ENCODE results near the gene VTA1. TPM values are rescaled to one million over a fixed set of nuclear protein-coding genes. Genes with fewer than 3 reads are reported as not detected.
"Not testable (repeated sequence)": the region's sequence is repeated elsewhere in the genome, so short reads cannot be mapped to it uniquely, and the experiment has no call there.

Gene VTA1
- total RNA-seq, 2 experiments from 2014 or later, result 45.0 to 53.6 TPM

GRCh38 chr6:142153196-142153595 lies 6.1 kb downstream of the VTA1 start:
- Mint-ChIP-seq H3K9me3 (no peaks in the 10 kb centered on the region), H3K27ac (no peak overlapping the region), H3K27me3 (no peaks in the 10 kb centered on the region), H3K4me1 (peaks cover 48% of the 10 kb centered on the region), H3K36me3 (ENCODE audit: low read depth) (peaks cover 13% of the 10 kb centered on the region), H3K4me3 (no peak overlapping the region)
- DNase-seq, result no peak
- POLR2A ChIA-PET, result no interaction called here
- CTCF ChIA-PET, result no interaction called here

GRCh38 chr6:142154336-142154735 lies 7.3 kb downstream of the VTA1 start:
- Mint-ChIP-seq H3K27ac (no peak overlapping the region), H3K4me3 (no peak overlapping the region), H3K9me3 (no peaks in the 10 kb centered on the region), H3K27me3 (no peaks in the 10 kb centered on the region), H3K4me1 (peaks cover 38% of the 10 kb centered on the region), H3K36me3 (ENCODE audit: low read depth) (peaks cover 11% of the 10 kb centered on the region)
- CTCF ChIA-PET, result no interaction called here
- DNase-seq, result no peak
- POLR2A ChIA-PET, result no interaction called here

DNA sequence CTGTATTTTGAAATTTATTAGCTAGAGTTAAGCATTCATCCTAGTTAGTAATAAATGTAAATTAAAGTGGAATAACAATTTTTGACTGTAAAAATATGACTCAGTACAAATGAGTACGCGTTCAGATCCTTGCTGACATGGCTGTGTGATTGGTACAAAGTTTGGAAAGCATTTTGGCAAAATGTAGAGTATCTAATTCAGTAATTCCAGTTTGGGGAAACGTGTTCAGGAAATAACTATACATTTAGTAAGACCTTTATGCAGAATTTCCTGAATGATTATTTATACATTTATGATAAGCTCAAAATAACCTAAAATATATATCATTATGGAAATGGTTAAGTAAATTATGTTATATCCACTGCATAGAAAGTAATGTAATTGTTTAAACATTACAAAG lies 8.0 kb downstream of the VTA1 start:
- ChIA-PET CTCF (interaction anchor here (2.7 kb wide), 1 partner anchor 8 kb away, joined by 17 read pairs; the partner anchor contains the start of genes NMBR and VTA1), POLR2A (no interaction called here)
- no peak for DNase-seq
- H3K27ac Mint-ChIP-seq, result no peak overlapping the region
- H3K36me3 Mint-ChIP-seq (ENCODE audit: low read depth), result peaks cover 13% of the 10 kb centered on the region
- H3K4me3 Mint-ChIP-seq, result no peak overlapping the region
- H3K9me3 Mint-ChIP-seq, result no peaks in the 10 kb centered on the region
- H3K27me3 Mint-ChIP-seq, result no peaks in the 10 kb centered on the region
- H3K4me1 Mint-ChIP-seq, result peaks cover 30% of the 10 kb centered on the region

DNA sequence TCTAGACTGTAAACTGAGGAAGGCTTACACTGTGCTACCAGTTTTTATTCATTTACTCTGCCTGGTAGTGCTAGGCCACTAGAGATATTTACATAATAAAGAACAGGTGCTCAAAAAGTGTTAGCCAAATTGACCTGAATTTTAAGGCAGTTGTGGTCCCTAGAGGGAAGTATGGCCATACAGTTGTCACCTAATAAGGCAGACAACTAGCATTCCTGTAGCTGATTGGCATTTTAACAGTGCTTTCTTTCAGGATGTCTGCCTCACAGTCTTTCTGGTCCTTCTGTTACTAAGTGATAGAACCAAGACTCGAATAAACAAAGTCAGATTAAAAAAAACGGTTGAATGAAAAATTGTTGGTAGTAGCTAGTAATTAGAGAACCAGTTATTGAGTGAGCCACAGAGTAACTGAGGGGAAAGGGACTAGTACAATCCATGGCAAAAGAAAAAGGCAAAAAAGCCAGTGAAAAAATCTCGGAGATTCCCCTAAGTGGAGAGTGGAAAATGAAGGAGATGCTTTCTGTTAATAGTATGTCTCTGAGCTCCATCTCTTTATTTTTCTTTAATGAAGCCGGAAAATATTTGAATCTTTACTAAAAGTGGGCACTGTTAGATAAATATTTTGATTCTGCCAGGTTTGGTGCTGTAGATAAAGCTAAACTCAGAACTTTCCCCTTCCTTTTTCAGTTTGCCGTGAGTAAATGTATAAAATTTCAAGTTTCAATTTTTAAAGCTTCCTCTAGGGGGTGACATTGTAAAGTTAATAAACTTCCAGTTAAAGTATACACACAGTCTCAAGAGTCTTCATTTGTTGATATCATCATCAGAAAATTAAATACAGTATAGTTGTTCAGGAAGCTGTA lies 9.1 kb downstream of the VTA1 start:
- ChIA-PET POLR2A (no interaction called here), CTCF (interaction anchor here (0.7 to 2.7 kb wide), 2 partner anchors 9 to 41 kb away, joined by 4 to 17 read pairs; partner anchors contain the start of genes NMBR and VTA1)
- H3K27me3 Mint-ChIP-seq, result no peaks in the 10 kb centered on the region
- peaks cover 4% of the 10 kb centered on the region for H3K36me3 Mint-ChIP-seq (ENCODE audit: low read depth)
- H3K27ac Mint-ChIP-seq, result no peak overlapping the region
- H3K9me3 Mint-ChIP-seq, result no peaks in the 10 kb centered on the region
- no peak overlapping the region for H3K4me3 Mint-ChIP-seq
- no peak for DNase-seq
- peaks cover 21% of the 10 kb centered on the region for H3K4me1 Mint-ChIP-seq

- H3K27ac Mint-ChIP-seq; H3K4me3 Mint-ChIP-seq; H3K27me3 Mint-ChIP-seq; DNase-seq; POLR2A ChIA-PET; H3K36me3 Mint-ChIP-seq (ENCODE audit: low read depth); H3K9me3 Mint-ChIP-seq: not testable (repeated sequence)
- CTCF ChIA-PET, result interaction anchor here (0.7 to 2.7 kb wide), 2 partner anchors 10 to 40 kb away, joined by 4 to 17 read pairs; partner anchors contain the start of genes NMBR and VTA1
- H3K4me1 Mint-ChIP-seq, result peaks cover 19% of the 10 kb centered on the region
These were observed 9.7 kb downstream of the VTA1 start for GRCh38 chr6:142156758-142157068.

GRCh38 chr6:142162780-142163179 lies 15.7 kb downstream of the VTA1 start:
- ChIA-PET CTCF (no interaction called here), POLR2A (no interaction called here)
- Mint-ChIP-seq H3K27ac (no peak overlapping the region), H3K9me3 (no peaks in the 10 kb centered on the region), H3K4me3 (no peak overlapping the region), H3K36me3 (ENCODE audit: low read depth) (peaks cover 8% of the 10 kb centered on the region), H3K27me3 (no peaks in the 10 kb centered on the region), H3K4me1 (peaks cover 2% of the 10 kb centered on the region)
- no peak for DNase-seq

DNA sequence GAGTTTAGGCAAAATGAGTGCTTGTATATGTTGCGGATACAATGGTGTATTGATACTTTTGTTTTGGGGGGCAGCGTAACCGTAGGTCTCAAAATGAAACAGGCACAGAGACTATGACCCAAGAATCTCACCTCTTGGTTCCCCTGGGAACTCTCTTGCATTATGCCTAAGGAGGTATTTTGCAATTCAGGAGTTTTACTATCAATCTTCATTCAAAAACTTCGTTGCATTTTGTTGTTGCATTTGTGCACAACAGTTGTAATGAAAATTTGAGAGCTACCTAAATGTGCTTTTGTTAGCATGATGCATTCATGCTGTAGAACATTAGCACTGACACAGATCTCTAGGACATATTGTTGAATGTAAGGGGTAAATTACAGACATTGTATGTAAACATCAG lies 18.2 kb downstream of the VTA1 start:
- H3K27me3 Mint-ChIP-seq, result no peaks in the 10 kb centered on the region
- H3K4me1 Mint-ChIP-seq, result peaks cover 2% of the 10 kb centered on the region
- H3K27ac Mint-ChIP-seq, result no peak overlapping the region
- H3K9me3 Mint-ChIP-seq, result no peaks in the 10 kb centered on the region
- DNase-seq, result no peak
- POLR2A ChIA-PET, result no interaction called here
- CTCF ChIA-PET, result interaction anchor here (0.6 to 1.4 kb wide), 2 partner anchors 18 to 660 kb away, joined by 3 read pairs; partner anchors contain the start of genes NMBR and VTA1
- H3K4me3 Mint-ChIP-seq, result no peak overlapping the region
- H3K36me3 Mint-ChIP-seq (ENCODE audit: low read depth), result peaks cover 11% of the 10 kb centered on the region

DNA sequence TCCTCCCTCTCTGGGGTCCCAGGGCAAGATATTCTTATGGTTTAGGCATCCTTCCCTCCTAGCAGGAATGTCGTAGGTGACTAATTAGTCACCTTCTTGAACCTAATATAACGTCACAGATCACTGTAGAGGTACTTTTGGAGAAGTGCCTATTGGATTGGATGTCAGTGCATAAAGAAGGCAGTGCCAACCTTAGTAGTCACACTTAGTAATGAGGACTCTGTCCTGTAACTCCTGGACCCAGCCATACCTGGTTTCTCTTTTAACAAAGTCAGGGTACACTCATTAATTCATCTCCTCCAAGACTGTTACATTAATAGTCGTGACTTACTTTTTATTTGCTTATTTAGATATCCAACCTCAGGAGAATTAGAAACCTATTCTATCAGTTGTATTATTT lies 20.0 kb downstream of the VTA1 start:
- peaks cover 2% of the 10 kb centered on the region for H3K4me1 Mint-ChIP-seq
- H3K36me3 Mint-ChIP-seq (ENCODE audit: low read depth), result peaks cover 16% of the 10 kb centered on the region
- ChIA-PET POLR2A (no interaction called here), CTCF (no interaction called here)
- no peak overlapping the region for H3K27ac Mint-ChIP-seq
- no peak for DNase-seq
- H3K27me3 Mint-ChIP-seq, result no peaks in the 10 kb centered on the region
- H3K9me3 Mint-ChIP-seq, result no peaks in the 10 kb centered on the region
- no peak overlapping the region for H3K4me3 Mint-ChIP-seq

DNA sequence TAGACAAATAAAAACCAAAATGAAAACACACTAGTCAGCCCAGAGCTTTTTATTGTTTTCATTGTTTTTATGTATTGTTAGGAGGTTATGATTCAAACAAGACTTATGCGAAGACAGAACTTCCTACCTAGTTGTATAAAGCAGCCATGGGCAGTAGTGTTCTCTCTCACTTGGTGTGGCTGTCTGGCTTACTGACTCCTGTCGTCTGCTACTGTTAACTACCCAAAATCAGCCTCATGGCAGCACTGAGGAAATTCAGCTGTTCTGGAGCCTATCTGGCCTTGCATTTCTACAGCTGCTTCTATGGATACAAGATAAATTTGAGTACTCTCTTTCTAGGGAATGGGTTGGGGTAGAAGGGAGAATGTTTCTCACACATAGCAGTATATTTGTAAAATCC lies 20.4 kb downstream of the VTA1 start:
- Mint-ChIP-seq H3K27ac (no peak overlapping the region), H3K9me3 (no peaks in the 10 kb centered on the region), H3K36me3 (ENCODE audit: low read depth) (peaks cover 19% of the 10 kb centered on the region), H3K4me3 (no peak overlapping the region), H3K4me1 (peaks cover 2% of the 10 kb centered on the region), H3K27me3 (no peaks in the 10 kb centered on the region)
- POLR2A ChIA-PET, result no interaction called here
- CTCF ChIA-PET, result no interaction called here
- no peak for DNase-seq

GRCh38 chr6:142171351-142171750 lies 24.3 kb downstream of the VTA1 start:
- Mint-ChIP-seq H3K4me1 (no peaks in the 10 kb centered on the region), H3K36me3 (ENCODE audit: low read depth) (peaks cover 52% of the 10 kb centered on the region), H3K9me3 (peaks cover 2% of the 10 kb centered on the region), H3K27ac (no peak overlapping the region), H3K4me3 (no peak overlapping the region), H3K27me3 (no peaks in the 10 kb centered on the region)
- ChIA-PET POLR2A (no interaction called here), CTCF (no interaction called here)
- no peak for DNase-seq

GRCh38 chr6:142172758-142173157 lies 25.7 kb downstream of the VTA1 start:
- Mint-ChIP-seq H3K9me3 (peaks cover 9% of the 10 kb centered on the region), H3K4me1 (no peaks in the 10 kb centered on the region), H3K4me3 (no peak overlapping the region), H3K27ac (no peak overlapping the region), H3K36me3 (ENCODE audit: low read depth) (peaks cover 59% of the 10 kb centered on the region), H3K27me3 (no peaks in the 10 kb centered on the region)
- ChIA-PET POLR2A (no interaction called here), CTCF (no interaction called here)
- DNase-seq, result no peak

GRCh38 chr6:142173980-142174379 lies 26.9 kb downstream of the VTA1 start:
- ChIA-PET CTCF (interaction anchor here (0.6 kb wide), 1 partner anchor 263 kb away, joined by 4 read pairs; no protein-coding TSS in a partner anchor), POLR2A (no interaction called here)
- Mint-ChIP-seq H3K27me3 (no peaks in the 10 kb centered on the region), H3K4me3 (no peak overlapping the region), H3K4me1 (no peaks in the 10 kb centered on the region), H3K27ac (no peak overlapping the region), H3K9me3 (peaks cover 14% of the 10 kb centered on the region), H3K36me3 (ENCODE audit: low read depth) (peaks cover 61% of the 10 kb centered on the region)
- no peak for DNase-seq

- Mint-ChIP-seq H3K9me3 (peaks cover 14% of the 10 kb centered on the region), H3K4me3 (no peak overlapping the region), H3K27me3 (no peaks in the 10 kb centered on the region), H3K27ac (no peak overlapping the region), H3K4me1 (no peaks in the 10 kb centered on the region), H3K36me3 (ENCODE audit: low read depth) (peaks cover 61% of the 10 kb centered on the region)
- ChIA-PET POLR2A (no interaction called here), CTCF (no interaction called here)
- DNase-seq, result no peak
These were observed 27.6 kb downstream of the VTA1 start for GRCh38 chr6:142174703-142175102.

- CTCF ChIA-PET, result interaction anchor here (1.0 kb wide), 1 partner anchor 10 kb away, joined by 5 read pairs; no protein-coding TSS in a partner anchor
- Mint-ChIP-seq H3K36me3 (ENCODE audit: low read depth) (peaks cover 58% of the 10 kb centered on the region), H3K27ac (no peak overlapping the region), H3K9me3 (peaks cover 14% of the 10 kb centered on the region), H3K4me1 (no peaks in the 10 kb centered on the region), H3K4me3 (no peak overlapping the region), H3K27me3 (no peaks in the 10 kb centered on the region)
- POLR2A ChIA-PET, result no interaction called here
- DNase-seq, result no peak
These were observed 31.1 kb downstream of the VTA1 start for GRCh38 chr6:142178129-142178528.

All from activated CD4-positive, alpha-beta T cell treated with anti-CD3 and anti-CD28 coated beads, Interleukin-2, amount 10 ng/mL, durations not matched to agents 7 days and 5 days (primary cell).